Activated T-cell treated with anti-CD3 and anti-CD28 coated beads, Interleukin-2, amount 50 U/mL, for 24 hours (primary cell): Measurements from ENCODE around the gene C6orf89.

Experiments used
- DNase-seq: peaks from one replicate; pipeline ENCODE4 v3.0.0-alpha.2; 2020
- H3K27ac Mint-ChIP-seq: 2 replicates; pipeline ENCODE4 v1.8.0; 2020; ENCODE audit warnings: mild to moderate bottlenecking, mixed read lengths
- H3K27me3 Mint-ChIP-seq: 2 replicates; pipeline ENCODE4 v1.8.0; 2020; ENCODE audit warnings: mixed read lengths
- H3K36me3 Mint-ChIP-seq: 2 replicates; pipeline ENCODE4 v1.8.0; 2020; ENCODE audit warnings: low read depth, mixed read lengths
- H3K4me1 Mint-ChIP-seq: 2 replicates; pipeline ENCODE4 v1.8.0; 2020; ENCODE audit warnings: low read depth, mixed read lengths
- H3K4me3 Mint-ChIP-seq: 2 replicates; pipeline ENCODE4 v1.8.0; 2020; ENCODE audit warnings: mild to moderate bottlenecking, moderate library complexity, mixed read lengths
- H3K9me3 Mint-ChIP-seq: 2 replicates; pipeline ENCODE4 v1.8.0; 2020; ENCODE audit warnings: mixed read lengths

Gene C6orf89

DNA sequence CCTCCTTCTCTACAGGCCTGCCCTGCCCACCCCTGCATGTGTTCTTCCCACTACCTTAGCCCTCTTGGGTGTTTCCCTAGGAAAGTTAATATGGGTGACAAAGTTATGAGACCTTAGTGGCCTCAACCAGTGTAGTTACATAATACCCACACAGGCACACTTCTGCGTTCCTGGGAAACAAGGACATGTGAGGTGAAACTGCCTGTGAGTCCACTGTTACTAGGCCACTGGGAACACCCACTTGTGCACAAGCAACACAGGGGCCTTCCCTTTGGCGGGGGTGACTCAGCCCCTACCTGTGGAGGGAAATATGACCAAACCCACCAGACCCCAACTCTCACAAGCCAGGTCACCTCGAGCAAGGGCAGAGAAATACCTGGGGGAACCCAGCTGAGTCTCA, 81.5 kb downstream of the C6orf89 start:
- no peak for DNase-seq
- peak overlapping the region; percentile 76 for H3K27ac Mint-ChIP-seq
- H3K36me3 Mint-ChIP-seq: peaks cover 66% of the 10 kb centered on the region

DNA sequence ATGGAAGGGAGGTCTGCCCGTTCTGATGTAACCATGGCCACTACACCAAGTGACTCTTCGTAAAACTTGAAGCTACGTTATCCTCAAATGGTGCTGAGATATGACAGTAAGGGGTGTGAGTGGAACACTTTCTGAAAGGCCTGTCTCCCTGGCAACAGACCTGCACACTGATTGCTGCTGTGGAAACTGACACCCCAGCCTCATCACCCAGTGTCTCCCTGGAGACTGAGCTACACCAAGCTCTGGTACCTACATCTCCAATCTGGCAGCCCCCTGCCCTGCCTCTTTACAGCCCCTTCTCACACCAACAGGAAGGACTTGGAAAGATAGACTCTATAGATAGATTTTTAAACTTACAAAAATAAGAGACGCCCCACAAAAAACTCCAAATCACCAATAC, 82.0 kb downstream of the C6orf89 start:
- peak overlapping the region; percentile 76 for H3K27ac Mint-ChIP-seq
- no peak for DNase-seq
- H3K4me3 Mint-ChIP-seq: no peak overlapping the region
- peaks cover 71% of the 10 kb centered on the region for H3K36me3 Mint-ChIP-seq
- no peaks in the 10 kb centered on the region for H3K27me3 Mint-ChIP-seq
- no peaks in the 10 kb centered on the region for H3K9me3 Mint-ChIP-seq
- peaks cover 35% of the 10 kb centered on the region for H3K4me1 Mint-ChIP-seq

More for the DNA sequence above, 81.5 kb downstream of the C6orf89 start:
- Mint-ChIP-seq H3K4me1 (peaks cover 37% of the 10 kb centered on the region), H3K27me3 (no peaks in the 10 kb centered on the region), H3K9me3 (no peaks in the 10 kb centered on the region), H3K4me3 (no peak overlapping the region)

DNA sequence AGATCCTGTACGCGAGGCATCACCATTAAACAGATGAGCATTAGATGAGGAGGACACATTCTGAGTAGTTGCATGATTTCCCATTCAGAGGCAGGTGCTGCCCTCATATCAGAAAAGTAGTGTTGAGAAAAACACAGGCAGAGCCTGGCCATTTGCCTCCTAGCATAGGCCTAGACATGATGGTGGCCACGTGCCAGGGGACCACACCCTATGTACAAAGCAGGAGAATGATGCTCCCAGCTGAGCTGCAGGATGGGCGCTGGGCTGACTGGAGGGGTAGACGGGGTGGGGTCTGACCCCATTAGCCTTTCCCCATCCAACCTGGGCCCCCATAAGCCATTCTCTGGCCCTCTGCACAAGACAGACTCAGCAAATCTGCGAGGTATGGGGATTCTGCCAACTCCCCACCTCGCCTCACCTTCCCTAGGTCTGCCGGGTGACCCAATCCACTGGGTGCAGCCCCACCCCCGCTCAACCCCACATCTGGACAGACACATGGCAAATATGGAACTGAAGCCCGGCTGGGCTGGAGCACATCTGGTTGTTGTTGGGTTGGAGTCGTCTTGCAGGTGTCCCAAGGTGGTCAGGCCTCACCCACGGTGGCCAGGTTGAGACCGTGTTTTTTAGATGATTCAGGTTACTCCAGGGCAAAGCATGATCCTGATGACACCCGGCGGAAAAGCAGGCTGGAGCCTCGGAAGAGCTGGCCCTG, 82.7 kb downstream of the C6orf89 start:
- H3K4me1 Mint-ChIP-seq: peaks cover 28% of the 10 kb centered on the region
- no peak overlapping the region for H3K4me3 Mint-ChIP-seq
- DNase-seq: no peak
- H3K27me3 Mint-ChIP-seq: no peaks in the 10 kb centered on the region
- no peaks in the 10 kb centered on the region for H3K9me3 Mint-ChIP-seq
- H3K27ac Mint-ChIP-seq: peak overlapping the region; percentile 70
- peaks cover 77% of the 10 kb centered on the region for H3K36me3 Mint-ChIP-seq

DNA sequence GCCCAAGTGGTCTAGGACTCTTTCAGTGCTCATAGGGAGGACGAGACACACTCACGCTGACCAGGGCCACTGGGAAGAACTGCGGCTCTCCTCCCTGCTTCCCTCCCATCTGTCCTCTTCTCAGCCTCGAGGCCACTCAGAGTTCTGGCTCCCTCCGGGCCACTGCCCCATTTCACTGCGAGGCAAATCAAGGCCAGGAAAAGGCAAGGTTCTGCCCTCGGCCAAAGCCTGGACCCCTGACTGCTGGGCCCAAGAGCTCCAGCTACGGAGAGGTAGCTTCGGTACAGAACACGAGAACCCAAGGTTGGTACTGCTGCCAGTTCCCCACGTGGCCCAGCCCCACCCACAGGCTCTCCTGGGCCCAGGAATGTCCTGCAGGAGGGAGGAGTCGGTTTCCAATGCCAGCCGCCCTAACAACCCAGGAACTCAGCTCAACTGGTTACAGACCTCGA, 83.5 kb downstream of the C6orf89 start:
- Mint-ChIP-seq H3K27me3 (no peaks in the 10 kb centered on the region), H3K4me1 (peaks cover 20% of the 10 kb centered on the region), H3K4me3 (no peak overlapping the region), H3K27ac (no peak overlapping the region), H3K9me3 (no peaks in the 10 kb centered on the region), H3K36me3 (peaks cover 85% of the 10 kb centered on the region)
- DNase-seq: no peak

DNA sequence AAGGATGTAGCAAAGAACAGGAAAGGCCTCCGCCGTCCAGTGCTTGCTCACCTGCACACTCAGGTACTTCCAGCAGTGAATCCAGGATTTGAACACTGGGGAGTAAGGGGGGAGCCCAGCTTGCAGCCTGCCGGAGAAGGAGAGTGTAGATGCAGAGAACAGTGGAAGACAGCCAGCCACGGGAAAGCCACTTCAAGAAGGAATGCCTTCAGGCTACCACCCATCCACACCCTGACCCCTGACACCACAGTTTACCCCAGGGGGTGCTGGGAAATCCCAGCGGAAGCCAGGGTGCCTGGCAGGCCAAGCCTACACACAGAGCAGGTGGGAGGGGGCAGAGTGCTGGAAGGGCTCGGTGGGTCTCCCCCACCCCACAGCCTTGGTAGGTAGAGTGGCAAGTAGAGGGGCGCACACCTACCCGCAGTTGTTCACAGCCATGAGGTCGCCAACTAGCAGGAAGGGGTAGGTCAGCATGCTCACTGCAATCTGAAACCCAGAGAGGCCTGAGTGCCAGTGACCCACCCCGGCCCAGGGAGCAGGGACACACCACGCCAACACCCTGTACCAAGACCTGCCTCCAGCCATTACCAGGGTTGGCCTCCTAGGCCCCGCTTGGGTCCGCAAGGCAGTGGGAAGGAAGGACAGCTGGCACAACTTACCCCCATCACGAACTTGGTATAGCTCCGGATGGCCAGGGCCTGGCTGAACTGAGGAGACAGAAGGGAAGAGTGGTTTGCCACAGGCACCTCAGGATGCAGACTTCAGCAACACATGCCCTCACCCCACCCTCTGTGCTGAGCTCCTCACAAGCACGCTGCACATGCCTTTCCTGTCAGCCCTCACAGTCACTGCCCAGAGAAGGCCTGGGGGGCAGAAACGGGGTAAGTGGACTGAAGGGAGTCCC, 84.5 kb downstream of the C6orf89 start:
- H3K27ac Mint-ChIP-seq: no peak overlapping the region
- H3K27me3 Mint-ChIP-seq: no peaks in the 10 kb centered on the region
- H3K4me3 Mint-ChIP-seq: no peak overlapping the region
- H3K4me1 Mint-ChIP-seq: peaks cover 11% of the 10 kb centered on the region
- H3K9me3 Mint-ChIP-seq: no peaks in the 10 kb centered on the region
- DNase-seq: no peak
- H3K36me3 Mint-ChIP-seq: peaks cover 95% of the 10 kb centered on the region

DNA sequence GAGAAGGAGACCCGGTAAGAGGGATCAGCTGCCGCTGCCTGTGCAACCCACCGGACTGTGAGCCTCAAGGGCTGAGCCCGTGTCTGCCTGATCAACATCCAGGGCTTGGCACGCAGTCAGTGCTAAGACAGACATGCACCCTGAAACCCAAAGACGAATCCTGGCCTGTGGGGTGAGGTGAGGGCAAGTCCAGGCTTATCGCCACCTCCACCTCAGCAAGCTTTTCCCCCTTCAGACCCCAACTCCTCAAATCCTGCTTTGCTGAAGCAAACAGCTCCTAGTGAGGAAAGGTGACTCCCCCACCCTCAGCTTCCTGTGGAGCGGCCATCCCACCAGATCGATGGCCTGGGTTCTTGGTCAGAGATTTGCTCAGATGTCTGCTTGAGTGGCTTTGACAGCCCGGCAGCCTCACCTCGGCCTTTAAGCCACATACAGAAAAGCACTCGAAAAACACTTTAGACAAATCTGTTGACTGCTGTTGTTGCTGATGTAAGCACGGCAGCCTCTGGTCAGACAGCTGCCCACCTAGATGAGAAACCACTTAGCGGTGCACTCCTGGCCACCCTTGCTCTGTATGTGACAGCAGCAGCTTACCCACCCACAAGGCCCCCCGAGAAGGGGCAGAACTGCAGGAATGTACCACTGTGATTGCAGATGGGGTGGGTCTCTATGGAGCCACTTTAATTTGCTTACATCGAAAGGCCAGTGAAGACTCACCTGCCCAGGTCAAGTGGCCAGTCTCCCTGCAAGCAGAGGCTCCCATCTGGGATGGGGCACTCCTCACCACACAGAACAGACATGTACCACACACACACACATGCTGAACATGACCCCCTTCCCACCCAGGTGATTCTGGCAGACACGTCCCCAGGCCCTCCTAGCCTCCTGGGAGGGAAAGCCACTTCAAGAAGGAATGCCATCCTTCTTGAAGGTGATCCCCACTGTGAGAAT, 85.4 kb downstream of the C6orf89 start:
- peak overlapping the region; percentile 53 for H3K27ac Mint-ChIP-seq
- H3K4me3 Mint-ChIP-seq: no peak overlapping the region
- peaks cover 99% of the 10 kb centered on the region for H3K36me3 Mint-ChIP-seq

DNA sequence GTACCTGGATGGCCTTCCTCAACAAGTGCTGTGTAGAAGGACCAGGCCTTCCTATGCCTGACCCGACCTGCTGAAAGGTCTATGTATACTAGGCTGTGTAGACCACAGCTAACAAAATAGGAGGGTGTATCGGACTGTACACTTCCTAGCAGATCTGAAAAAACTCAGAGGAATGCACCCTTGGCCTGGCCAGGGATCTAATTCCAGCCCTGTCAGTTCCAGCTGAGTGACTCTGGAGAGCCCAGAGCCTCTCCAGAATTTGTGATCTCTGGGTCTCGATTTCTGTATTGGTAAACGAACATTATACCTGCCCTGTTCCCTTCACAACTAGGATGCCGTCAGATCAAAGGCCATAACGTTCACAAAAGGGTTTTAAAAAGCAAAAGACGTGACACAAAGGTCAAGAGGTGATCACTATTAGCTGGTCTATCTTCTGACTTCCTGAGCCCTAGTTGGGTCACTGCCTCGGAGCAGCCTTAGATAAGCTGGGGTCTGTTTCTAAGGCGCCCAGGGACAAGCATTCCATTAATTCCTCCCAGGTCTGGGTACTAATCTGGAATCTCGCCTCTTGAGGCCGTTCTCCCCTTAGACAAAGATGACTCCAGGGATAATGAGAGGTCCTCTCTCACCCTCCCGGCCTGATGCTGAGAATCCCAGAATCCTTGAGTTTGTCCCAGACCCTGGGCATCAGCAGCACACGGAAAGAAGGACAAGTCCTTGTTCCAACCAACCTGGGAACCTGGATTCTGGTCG, 86.3 kb downstream of the C6orf89 start:
- no peak for DNase-seq
- Mint-ChIP-seq H3K4me1 (peaks cover 7% of the 10 kb centered on the region), H3K27me3 (no peaks in the 10 kb centered on the region), H3K36me3 (peaks cover 99% of the 10 kb centered on the region), H3K27ac (peak overlapping the region; percentile 53), H3K9me3 (no peaks in the 10 kb centered on the region), H3K4me3 (no peak overlapping the region)

More for the DNA sequence above, 85.4 kb downstream of the C6orf89 start:
- no peak for DNase-seq
- Mint-ChIP-seq H3K4me1 (peaks cover 7% of the 10 kb centered on the region), H3K27me3 (no peaks in the 10 kb centered on the region), H3K9me3 (no peaks in the 10 kb centered on the region)

DNA sequence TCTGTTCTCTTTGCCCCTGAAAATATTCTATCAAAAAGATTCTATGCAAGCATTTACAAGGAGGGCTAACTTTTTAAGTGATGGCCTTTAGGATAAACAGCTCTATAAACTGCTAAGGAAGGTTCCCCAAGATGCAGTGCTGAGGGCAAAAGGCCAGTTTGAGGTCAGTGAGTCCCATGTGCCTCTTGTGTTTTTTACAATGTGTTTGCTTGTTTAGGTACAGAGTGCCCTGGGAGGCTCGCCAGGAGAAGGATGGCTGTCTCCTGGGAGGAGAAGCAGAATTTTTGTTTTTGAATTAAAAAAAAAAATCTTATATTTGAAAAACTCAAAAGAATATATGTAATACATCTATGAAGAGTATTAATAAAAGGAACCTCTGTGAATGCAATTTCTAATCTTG, 87.4 kb downstream of the C6orf89 start:
- no peak overlapping the region for H3K4me3 Mint-ChIP-seq
- peak overlapping the region; percentile 71 for H3K27ac Mint-ChIP-seq
- H3K9me3 Mint-ChIP-seq: no peaks in the 10 kb centered on the region
- peaks cover under 1% of the 10 kb centered on the region for H3K4me1 Mint-ChIP-seq
- peaks cover 99% of the 10 kb centered on the region for H3K36me3 Mint-ChIP-seq
- no peaks in the 10 kb centered on the region for H3K27me3 Mint-ChIP-seq
- no peak for DNase-seq

DNA sequence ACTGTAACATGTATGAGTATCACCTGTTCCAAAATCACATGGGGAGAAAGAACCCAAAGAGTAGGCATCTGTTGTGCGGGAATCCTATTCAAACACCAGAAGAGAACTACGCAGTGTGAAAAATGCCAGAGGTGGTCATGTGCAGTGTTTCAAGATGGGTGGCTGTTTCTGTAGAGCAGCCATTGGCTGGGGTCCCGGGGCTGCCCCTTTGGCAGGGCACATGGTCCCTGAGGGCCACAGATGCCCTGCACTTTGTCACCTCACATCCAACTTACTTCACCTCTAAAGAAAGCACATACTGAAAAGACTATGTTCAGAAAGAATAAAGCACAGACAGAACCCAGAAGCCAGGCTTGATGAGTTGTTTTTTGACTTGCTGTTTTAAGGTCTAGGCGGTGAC, 87.9 kb downstream of the C6orf89 start:
- no peaks in the 10 kb centered on the region for H3K27me3 Mint-ChIP-seq
- no peak for DNase-seq
- no peaks in the 10 kb centered on the region for H3K9me3 Mint-ChIP-seq
- H3K36me3 Mint-ChIP-seq: peaks cover 99% of the 10 kb centered on the region
- peak overlapping the region; percentile 71 for H3K27ac Mint-ChIP-seq
- H3K4me1 Mint-ChIP-seq: no peaks in the 10 kb centered on the region
- H3K4me3 Mint-ChIP-seq: no peak overlapping the region

DNA sequence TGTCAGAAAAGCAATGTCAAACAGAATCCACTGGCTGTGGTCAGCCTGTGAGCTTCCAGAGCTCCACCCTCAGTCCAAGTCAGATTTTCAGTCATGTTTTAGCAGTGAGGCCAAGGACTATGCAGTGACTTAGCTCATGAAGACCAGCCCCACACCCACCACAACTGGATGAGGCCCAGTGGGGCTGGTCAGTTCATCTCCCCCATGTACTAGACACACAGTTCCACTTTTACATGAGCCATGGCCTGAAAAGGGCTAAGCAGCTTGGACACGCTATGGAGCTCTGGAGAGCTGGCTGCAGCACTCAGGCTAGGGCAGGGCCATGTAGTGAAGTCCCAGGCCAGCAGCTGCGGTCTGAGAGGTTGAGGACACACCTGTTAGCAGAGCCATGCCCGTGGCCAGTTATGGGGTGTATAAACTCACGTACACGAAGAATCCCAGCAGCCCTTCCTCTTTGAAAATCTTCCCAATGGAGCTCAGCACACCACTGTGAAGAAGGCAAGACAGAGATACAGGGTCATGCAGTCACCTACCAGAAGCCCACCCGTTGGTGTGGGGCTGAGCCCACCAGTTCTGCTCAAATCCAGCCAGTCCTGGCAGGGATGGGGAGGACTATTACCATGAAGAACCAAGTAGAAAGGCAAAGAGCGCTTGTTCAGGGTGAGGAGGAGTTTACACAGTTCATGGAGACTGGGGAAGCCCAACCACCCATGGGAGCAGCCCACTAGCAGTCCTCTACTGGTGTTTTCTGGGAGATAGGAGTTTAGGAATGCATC, 89.7 kb downstream of the C6orf89 start:
- peaks cover 15% of the 10 kb centered on the region for H3K4me1 Mint-ChIP-seq
- H3K36me3 Mint-ChIP-seq: peaks cover 98% of the 10 kb centered on the region
- DNase-seq: no peak
- H3K9me3 Mint-ChIP-seq: no peaks in the 10 kb centered on the region
- no peaks in the 10 kb centered on the region for H3K27me3 Mint-ChIP-seq
- no peak overlapping the region for H3K4me3 Mint-ChIP-seq
- H3K27ac Mint-ChIP-seq: peak overlapping the region; percentile 57

DNA sequence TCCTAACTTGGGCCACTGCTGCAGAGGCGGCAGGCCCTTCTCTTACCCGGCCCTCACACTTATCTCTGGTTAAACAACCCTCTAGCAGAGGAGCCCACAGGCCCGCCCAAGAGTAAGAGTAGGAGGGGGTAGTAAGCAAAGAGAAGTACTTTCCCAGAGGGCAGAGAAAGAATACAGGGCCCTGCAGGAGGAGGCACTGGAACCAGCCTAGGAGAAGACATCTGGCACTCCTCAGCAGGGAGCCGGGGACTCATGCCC, 90.2 kb downstream of the C6orf89 start:
- Mint-ChIP-seq H3K4me1 (peaks cover 20% of the 10 kb centered on the region), H3K4me3 (no peak overlapping the region), H3K36me3 (peaks cover 98% of the 10 kb centered on the region), H3K27ac (no peak overlapping the region), H3K27me3 (no peaks in the 10 kb centered on the region), H3K9me3 (no peaks in the 10 kb centered on the region)
- no peak for DNase-seq

DNA sequence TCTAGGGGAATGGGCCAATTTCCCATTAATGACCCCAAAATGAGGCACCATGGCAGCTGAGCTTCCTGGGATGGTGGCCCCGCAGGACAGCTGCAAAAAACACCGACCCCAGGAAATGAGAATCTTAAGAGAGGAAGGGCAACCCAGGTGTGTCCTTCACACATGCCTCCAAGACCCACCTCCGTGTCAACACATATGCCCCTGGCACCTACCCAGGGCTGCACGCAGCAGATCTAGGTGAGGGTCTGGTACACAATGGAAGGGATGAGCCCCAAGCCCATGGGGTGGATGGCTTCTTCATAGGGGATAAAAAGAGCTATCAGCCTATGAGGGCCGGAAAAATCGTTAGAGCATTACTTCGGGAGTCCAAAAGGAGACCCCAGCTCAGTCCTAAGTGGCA, 90.8 kb downstream of the C6orf89 start:
- H3K27ac Mint-ChIP-seq: peak overlapping the region; percentile 7

DNA sequence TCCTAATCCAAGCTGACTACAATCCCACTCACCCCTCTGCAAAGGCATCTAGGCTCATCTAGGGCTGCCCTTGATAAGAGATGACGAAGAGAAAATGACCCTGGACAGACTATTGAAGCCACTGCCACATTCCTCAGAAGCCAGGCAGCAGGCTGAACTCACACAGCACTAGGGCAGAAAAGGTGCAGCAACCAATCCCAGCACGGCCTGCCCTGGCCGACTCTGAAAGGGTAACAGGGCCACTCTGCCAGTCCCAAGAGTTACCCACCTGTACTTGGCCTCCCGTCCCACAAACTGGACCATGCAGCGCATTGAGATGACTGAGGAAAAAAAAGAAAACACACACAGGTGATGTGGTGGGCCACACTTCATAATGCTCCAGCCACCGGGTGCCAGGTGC, 91.2 kb downstream of the C6orf89 start:
- peaks cover 30% of the 10 kb centered on the region for H3K4me1 Mint-ChIP-seq
- no peaks in the 10 kb centered on the region for H3K27me3 Mint-ChIP-seq
- H3K9me3 Mint-ChIP-seq: no peaks in the 10 kb centered on the region
- no peak overlapping the region for H3K4me3 Mint-ChIP-seq
- H3K36me3 Mint-ChIP-seq: peaks cover 97% of the 10 kb centered on the region
- no peak for DNase-seq
- H3K27ac Mint-ChIP-seq: peak overlapping the region; percentile 31

More for the DNA sequence above, 90.8 kb downstream of the C6orf89 start:
- Mint-ChIP-seq H3K27me3 (no peaks in the 10 kb centered on the region), H3K9me3 (no peaks in the 10 kb centered on the region), H3K4me3 (no peak overlapping the region), H3K4me1 (peaks cover 26% of the 10 kb centered on the region), H3K36me3 (peaks cover 97% of the 10 kb centered on the region)
- no peak for DNase-seq
